SJSA1 (cell line): ENCODE results near the gene ING4. TPM values are rescaled to one million over a fixed set of nuclear protein-coding genes. Genes with fewer than 3 reads are reported as not detected.

Source experiments
- DNase-seq, 2 experiments: peaks; one replicate each; pipeline ENCODE4 v3.0.0-alpha.2; 2015 to 2020; ENCODE audit warnings: low spot score in 2 of 2, low read depth in 1 of 2
- H3K27ac ChIP-seq: fragments of 250-450 bp; sonication (Bioruptor Pico); 2 replicates; pipeline ENCODE4 v1.5.1; 2020; ENCODE audit warnings: mild to moderate bottlenecking, moderate library complexity
- H3K27me3 ChIP-seq: fragments of 250-450 bp; sonication (Bioruptor Pico); replicated peaks from 2 replicates; pipeline ENCODE4 v1.5.1; 2020; ENCODE audit warnings: mild to moderate bottlenecking, moderate library complexity
- H3K36me3 ChIP-seq: fragments of 250-450 bp; sonication (Bioruptor Pico); 2 replicates; pipeline ENCODE4 v1.5.1; 2020; ENCODE audit warnings: mild to moderate bottlenecking
- H3K4me1 ChIP-seq: fragments of 250-450 bp; sonication (Bioruptor Pico); replicated peaks from 2 replicates; pipeline ENCODE4 v1.6.1; 2021; ENCODE audit warnings: mild to moderate bottlenecking
- H3K4me3 ChIP-seq: fragments of 250-450 bp; sonication (Bioruptor Pico); 2 replicates; pipeline ENCODE4 v1.5.1; 2020; ENCODE audit warnings: mild to moderate bottlenecking
- H3K9me3 ChIP-seq: fragments of 250-450 bp; sonication (Bioruptor Pico); replicated peaks from 2 replicates; pipeline ENCODE4 v1.5.1; 2020; ENCODE audit warnings: mild to moderate bottlenecking
- total RNA-seq: library from RNA; depleted of rRNA; stranded (reverse); fragments of >200 nt; shearing (Covaris generic); gene quantifications from 2 replicates; pipeline ENCODE4 v1.2.3, GENCODE V29; 2014

ING4 gene
- total RNA-seq, 1 experiment from 2014 or later: 34.8 TPM

DNA sequence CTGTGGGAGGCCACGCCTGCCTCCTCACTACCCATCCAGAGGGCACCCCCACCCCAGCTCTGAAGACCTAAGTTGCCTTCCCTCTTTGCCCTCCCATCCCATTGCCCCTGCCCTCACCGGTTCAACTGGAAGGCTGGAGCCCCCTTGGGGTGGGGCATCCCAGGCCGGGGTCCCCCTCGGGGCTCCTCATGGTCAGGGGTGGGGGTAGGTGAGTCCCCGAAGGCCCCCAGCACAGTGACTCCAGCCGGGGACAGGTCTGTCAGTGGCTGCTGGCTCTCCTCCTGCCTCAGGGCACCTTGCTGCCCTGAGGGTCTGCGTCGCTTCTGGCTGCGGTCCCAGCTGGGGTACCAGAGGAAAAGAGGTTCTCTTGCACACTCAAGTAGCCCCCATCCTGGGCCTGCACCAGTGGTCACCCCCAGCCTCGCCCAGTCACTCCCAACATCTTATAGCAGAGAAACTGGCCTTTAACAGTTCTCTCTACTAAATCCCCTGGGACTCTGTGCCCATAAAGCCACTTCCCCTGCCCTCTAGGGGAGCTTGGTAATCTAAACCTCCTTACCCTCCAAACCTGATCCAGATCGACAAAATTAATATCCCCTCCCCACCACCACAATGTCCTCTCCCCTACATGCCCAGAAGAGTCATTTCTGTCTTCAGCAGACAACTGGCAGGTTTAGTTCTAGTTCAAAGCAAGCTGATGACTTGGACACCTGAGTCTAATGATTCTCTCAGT is 32.6 kb upstream of the ING4 start:
- DNase-seq: no peak
- H3K4me3 ChIP-seq: no peak overlapping the region
- H3K36me3 ChIP-seq: no peaks in the 10 kb centered on the region
- peaks cover 14% of the 10 kb centered on the region for H3K4me1 ChIP-seq
- peaks cover 44% of the 10 kb centered on the region for H3K27me3 ChIP-seq
- H3K9me3 ChIP-seq: no peaks in the 10 kb centered on the region
- H3K27ac ChIP-seq: no peak overlapping the region

DNA sequence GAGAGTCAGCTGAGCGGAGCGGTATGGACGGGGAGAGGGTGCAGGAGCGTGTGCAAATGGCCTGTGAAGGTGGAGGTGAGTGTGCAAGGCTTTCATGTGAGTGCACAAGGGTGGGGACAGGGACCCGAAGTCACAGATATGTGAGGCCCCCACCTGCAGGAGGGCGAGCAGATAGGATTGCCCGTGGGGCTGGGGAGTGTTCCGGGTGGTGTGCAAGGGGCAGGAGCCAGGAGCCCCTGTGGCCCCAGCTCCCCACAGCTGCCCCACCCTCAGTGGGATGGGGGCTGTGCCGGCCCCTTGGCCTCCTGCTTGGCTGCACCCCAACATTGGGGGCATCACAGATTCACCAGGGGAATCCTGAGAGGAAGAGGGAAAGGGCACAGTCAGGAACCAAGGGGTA is 31.8 kb upstream of the ING4 start:
- H3K27me3 ChIP-seq: peaks cover 37% of the 10 kb centered on the region
- no peak overlapping the region for H3K27ac ChIP-seq
- DNase-seq: no peak
- no peak overlapping the region for H3K4me3 ChIP-seq
- peaks cover 14% of the 10 kb centered on the region for H3K4me1 ChIP-seq
- no peaks in the 10 kb centered on the region for H3K9me3 ChIP-seq
- H3K36me3 ChIP-seq: no peaks in the 10 kb centered on the region

- Histone ChIP-seq H3K27ac (no peak overlapping the region), H3K36me3 (peaks cover 2% of the 10 kb centered on the region; the same call in 1 of the 2 replicates), H3K4me1 (peaks cover 14% of the 10 kb centered on the region), H3K4me3 (no peak overlapping the region), H3K9me3 (no peaks in the 10 kb centered on the region), H3K27me3 (peaks cover 29% of the 10 kb centered on the region)
- DNase-seq: no peak
Measured at GRCh38 chr12:6693832-6694355, 31.0 kb upstream of the ING4 start.

GRCh38 chr12:6692888-6693287 is 30.0 kb upstream of the ING4 start:
- no peak for DNase-seq
- no peak overlapping the region for H3K4me3 ChIP-seq
- peaks cover 3% of the 10 kb centered on the region; the same call in 1 of the 2 replicates for H3K36me3 ChIP-seq
- no peak overlapping the region for H3K27ac ChIP-seq
- peaks cover 19% of the 10 kb centered on the region for H3K27me3 ChIP-seq
- H3K9me3 ChIP-seq: no peaks in the 10 kb centered on the region
- H3K4me1 ChIP-seq: peaks cover 20% of the 10 kb centered on the region

DNA sequence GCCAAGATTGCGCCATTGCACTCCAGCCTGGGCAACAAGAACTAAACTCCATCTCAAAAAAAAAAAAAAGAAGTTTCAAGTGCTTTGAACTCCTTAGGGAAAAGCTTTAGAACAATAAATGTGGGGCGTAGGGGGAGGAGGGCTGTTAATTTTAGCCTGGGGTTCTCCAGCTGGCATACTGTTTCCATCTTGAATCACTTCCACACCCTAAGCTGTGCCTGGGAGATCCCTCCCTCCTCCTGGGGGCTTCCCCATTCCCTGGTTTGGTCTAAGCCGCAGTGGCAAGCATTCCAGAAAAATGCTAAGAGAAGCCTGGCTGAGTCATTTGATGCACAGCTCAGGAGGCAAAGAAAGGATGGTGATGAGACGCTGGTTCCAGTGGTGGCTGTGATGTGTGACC is 28.6 kb upstream of the ING4 start:
- Histone ChIP-seq H3K27ac (no peak overlapping the region), H3K4me1 (peaks cover 31% of the 10 kb centered on the region), H3K36me3 (peaks cover 9% of the 10 kb centered on the region), H3K9me3 (no peaks in the 10 kb centered on the region), H3K27me3 (peaks cover 14% of the 10 kb centered on the region), H3K4me3 (no peak overlapping the region)
- peak; percentile 54 to 73 for DNase-seq

GRCh38 chr12:6688999-6689882 is 26.3 kb upstream of the ING4 start, which contains the start of gene ZNF384:
TSS of gene ZNF384 (minus strand) at chr12:6689375. CDS start at chr12:6679520, 9,855 bp downstream.
- peaks cover 2% of the 10 kb centered on the region; the same call in 1 of the 2 replicates for H3K27me3 ChIP-seq
- peak within 1 kb of the TSS; percentile 74 for H3K4me3 ChIP-seq
- H3K36me3 ChIP-seq: peaks cover 22% of the 10 kb centered on the region
- H3K27ac ChIP-seq: peak within 1 kb of the TSS; percentile 92
- no peaks in the 10 kb centered on the region for H3K9me3 ChIP-seq
- H3K4me1 ChIP-seq: peaks cover 31% of the 10 kb centered on the region
- peak; percentile 96 to 99 for DNase-seq

GRCh38 chr12:6688543-6688998 is 25.7 kb upstream of the ING4 start:
- peak overlapping the region; percentile 92 for H3K27ac ChIP-seq
- peaks cover 29% of the 10 kb centered on the region for H3K36me3 ChIP-seq
- H3K4me3 ChIP-seq: peak overlapping the region; percentile 74
- no peaks in the 10 kb centered on the region for H3K9me3 ChIP-seq
- H3K27me3 ChIP-seq: no peaks in the 10 kb centered on the region
- no peak for DNase-seq
- peaks cover 31% of the 10 kb centered on the region for H3K4me1 ChIP-seq

- Histone ChIP-seq H3K27ac (no peak overlapping the region), H3K36me3 (peaks cover 35% of the 10 kb centered on the region), H3K4me1 (peaks cover 23% of the 10 kb centered on the region), H3K4me3 (no peak overlapping the region), H3K27me3 (no peaks in the 10 kb centered on the region), H3K9me3 (no peaks in the 10 kb centered on the region)
- no peak for DNase-seq
Measured at GRCh38 chr12:6685814-6686213, 22.9 kb upstream of the ING4 start.

DNA sequence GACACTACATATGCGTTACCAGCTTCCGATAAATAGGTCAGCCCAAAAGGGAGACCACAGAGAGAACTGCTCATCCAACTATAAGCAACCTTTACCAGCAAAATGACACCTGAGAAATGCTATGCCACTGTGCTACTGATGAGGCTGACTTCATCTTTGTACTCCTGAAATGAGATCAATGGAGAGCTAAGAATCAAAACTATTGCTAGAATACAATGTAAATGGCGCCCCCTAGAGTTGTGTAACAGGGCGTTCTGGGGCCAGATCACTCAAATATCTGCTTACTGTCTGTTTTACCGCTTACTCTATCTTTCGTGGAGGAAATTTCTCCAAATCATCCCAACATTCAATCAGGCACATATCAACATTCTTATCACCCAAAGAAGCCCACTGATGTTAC is 21.7 kb upstream of the ING4 start:
- Histone ChIP-seq H3K27ac (no peak overlapping the region), H3K27me3 (no peaks in the 10 kb centered on the region), H3K36me3 (peaks cover 43% of the 10 kb centered on the region), H3K4me3 (no peak overlapping the region), H3K4me1 (peaks cover 17% of the 10 kb centered on the region), H3K9me3 (no peaks in the 10 kb centered on the region)
- DNase-seq: no peak

GRCh38 chr12:6676962-6677361 is 14.0 kb upstream of the ING4 start:
- H3K36me3 ChIP-seq: peaks cover 85% of the 10 kb centered on the region

DNA sequence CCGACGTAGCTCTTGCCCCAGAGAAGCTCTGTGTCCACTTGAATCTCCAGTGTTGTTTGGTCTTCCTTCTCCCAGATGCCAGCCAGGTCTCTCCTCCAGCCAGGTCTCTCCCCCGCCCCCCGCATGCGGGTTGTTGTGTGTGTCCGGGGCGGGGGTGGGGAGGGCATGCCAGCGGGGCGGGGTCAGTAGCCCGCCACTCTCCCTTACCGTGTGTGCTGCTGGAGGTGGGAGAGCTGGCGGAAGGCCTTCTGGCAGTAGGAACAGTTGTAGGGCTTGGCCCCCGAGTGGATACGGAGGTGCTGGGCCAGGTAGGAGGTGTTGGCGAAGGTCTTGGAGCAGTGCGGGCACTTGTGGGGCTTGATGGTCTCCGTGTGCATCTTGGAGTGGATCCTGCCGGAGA is 9.2 kb upstream of the ING4 start:
- H3K9me3 ChIP-seq: no peaks in the 10 kb centered on the region
- H3K4me3 ChIP-seq: no peak overlapping the region
- H3K27ac ChIP-seq: no peak overlapping the region
- no peaks in the 10 kb centered on the region for H3K27me3 ChIP-seq
- DNase-seq: no peak
- no peaks in the 10 kb centered on the region for H3K4me1 ChIP-seq
- H3K36me3 ChIP-seq: peaks cover 96% of the 10 kb centered on the region

More at GRCh38 chr12:6676962-6677361, 14.0 kb upstream of the ING4 start:
- DNase-seq: no peak
- H3K27me3 ChIP-seq: no peaks in the 10 kb centered on the region
- H3K4me1 ChIP-seq: no peaks in the 10 kb centered on the region
- H3K27ac ChIP-seq: no peak overlapping the region
- no peaks in the 10 kb centered on the region for H3K9me3 ChIP-seq
- H3K4me3 ChIP-seq: no peak overlapping the region

- Histone ChIP-seq H3K27me3 (no peaks in the 10 kb centered on the region), H3K9me3 (no peaks in the 10 kb centered on the region), H3K4me1 (peaks cover 3% of the 10 kb centered on the region; the same call in 1 of the 2 replicates), H3K4me3 (no peak overlapping the region), H3K27ac (no peak overlapping the region), H3K36me3 (peaks cover 64% of the 10 kb centered on the region)
- no peak for DNase-seq
Measured at GRCh38 chr12:6667559-6668210, 4.8 kb upstream of the ING4 start.

DNA sequence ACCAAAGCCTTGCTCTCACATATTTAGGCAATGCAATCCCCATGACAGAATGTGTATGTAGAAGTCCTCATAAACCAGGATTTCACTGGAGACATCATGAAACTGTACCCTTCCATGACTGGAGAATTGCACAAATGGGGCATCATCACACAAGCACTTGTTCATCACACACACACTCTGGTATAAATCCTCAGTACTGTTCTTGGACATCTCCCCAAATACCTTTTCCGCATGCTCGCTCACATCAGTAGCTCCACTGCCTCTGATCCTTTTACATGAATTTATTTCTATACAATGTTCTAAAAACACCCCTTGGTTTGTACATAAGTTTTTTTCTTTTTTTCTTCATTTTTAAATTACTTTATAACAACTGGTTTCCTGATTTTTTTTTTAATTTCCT is 3.3 kb upstream of the ING4 start:
- Histone ChIP-seq H3K9me3 (no peaks in the 10 kb centered on the region), H3K4me3 (no peak overlapping the region), H3K27me3 (no peaks in the 10 kb centered on the region), H3K36me3 (peaks cover 51% of the 10 kb centered on the region), H3K4me1 (peaks cover 10% of the 10 kb centered on the region), H3K27ac (no peak overlapping the region)
- no peak for DNase-seq
